Ovary (tissue), 3 donors: ENCODE results near the gene PTX4.

Source experiments
- CTCF ChIP-seq, 3 donors: fragments of 450-650 bp in 2 of 3; fragments of 200-600 bp in 1 of 3; IDR thresholded peaks; one replicate each; pipeline versions ENCODE4 v1.5.1 to v1.8.0; 2016 to 2022; ENCODE audit warnings: antibody characterized with exemption in 3 of 3, mild to moderate bottlenecking in 1 of 3
- POLR2A ChIP-seq: fragments of 450-650 bp; IDR thresholded peaks from one replicate; pipeline ENCODE4 v1.6.1; 2017; ENCODE audit warnings: antibody characterized with exemption, mild to moderate bottlenecking, moderate library complexity
- donor health status: DM: no; HTN: no; CAD: no.

- TF ChIP-seq CTCF (IDR thresholded peaks at IDR 0.05) (no peak), POLR2A (no peak)
These were observed 22.2 kb upstream of the PTX4 start for GRCh38 chr16:1510941-1511351.
